HEK293 (cell line): Measurements from ENCODE around the gene JAML.

Experiments
- CTCF ChIA-PET: fragments of 350-600 bp; formaldehyde crosslinking; extraction: SDS; loops from one replicate; lab custom pipeline; 2021; ENCODE audit warnings: antibody characterized with exemption; lab: Yijun Ruan, JAX
- POLR2A ChIA-PET: fragments of 300-600 bp; formaldehyde crosslinking; extraction: SDS; loops from one replicate; lab custom pipeline; 2020; ENCODE audit warnings: antibody characterized with exemption, inconsistent platforms; lab: Yijun Ruan, JAX
- H3K27ac ChIP-seq: fragments of 200-500 bp; sonication (Bioruptor generic); 2 replicates; pipeline ENCODE4 v1.5.1; 2014; ENCODE audit warnings: low read depth, low read length, control low read depth, inconsistent platforms; ENCODE audit errors: extremely low read depth
- H3K36me3 ChIP-seq, 2 experiments: fragments of 200-500 bp in 1 of 2; sonication (Bioruptor generic) in 1 of 2; 1 replicate in 1 of 2; 2 replicates in 1 of 2; pipeline ENCODE4 v1.5.1; 2014 to 2017; ENCODE audit warnings: inconsistent platforms in 2 of 2, low read length in 2 of 2; ENCODE audit not compliant: control insufficient read depth in 2 of 2, insufficient read depth in 1 of 2
- H3K4me1 ChIP-seq: fragments of 200-500 bp; sonication (Bioruptor generic); 2 replicates; pipeline ENCODE4 v1.5.1; 2014; ENCODE audit warnings: mild to moderate bottlenecking, low read length, inconsistent platforms; ENCODE audit not compliant: control insufficient read depth, insufficient read depth
- H3K4me3 ChIP-seq: 2 replicates; pipeline ENCODE4 v1.5.1; 2011; ENCODE audit warnings: low read depth, mild to moderate bottlenecking, control low read depth, low read length, moderate library complexity
- H3K9me3 ChIP-seq: fragments of 200-500 bp; sonication (Bioruptor generic); 2 replicates; pipeline ENCODE4 v1.5.1; 2014; ENCODE audit warnings: low read depth, low read length, inconsistent platforms; ENCODE audit not compliant: control insufficient read depth, insufficient read depth
- AEBP2 ChIP-seq: fragments of 450-650 bp; formaldehyde crosslinking; IDR thresholded peaks from 2 replicates; pipeline ENCODE4 v1.5.1; 2016; ENCODE audit warnings: missing biosample characterization, missing genetic modification characterization, borderline replicate concordance
- KLF9 ChIP-seq: fragments of 450-650 bp; formaldehyde crosslinking; IDR thresholded peaks from 2 replicates; pipeline ENCODE4 v1.5.1; 2016; ENCODE audit warnings: missing biosample characterization, missing genetic modification characterization, low read depth
- OVOL3 ChIP-seq: fragments of 450-650 bp; formaldehyde crosslinking; IDR thresholded peaks from 2 replicates; pipeline ENCODE4 v1.5.1; 2016; ENCODE audit warnings: missing biosample characterization, missing genetic modification characterization
- ZNF146 ChIP-seq: fragments of 450-650 bp; formaldehyde crosslinking; IDR thresholded peaks from 2 replicates; pipeline ENCODE4 v1.5.1; 2016; ENCODE audit warnings: missing biosample characterization, missing genetic modification characterization
- ZNF19 ChIP-seq: fragments of 450-650 bp; formaldehyde crosslinking; IDR thresholded peaks from 2 replicates; pipeline ENCODE4; 2016; ENCODE audit warnings: missing biosample characterization, missing genetic modification characterization, low read depth
- ZNF2 ChIP-seq: fragments of 450-650 bp; formaldehyde crosslinking; IDR thresholded peaks from 2 replicates; pipeline ENCODE4 v1.5.1; 2016; ENCODE audit warnings: missing biosample characterization, missing genetic modification characterization
- ZNF211 ChIP-seq: fragments of 450-650 bp; formaldehyde crosslinking; IDR thresholded peaks from 2 replicates; pipeline ENCODE4 v1.5.1; 2016; ENCODE audit warnings: low read depth, missing biosample characterization, missing genetic modification characterization
- ZNF510 ChIP-seq: fragments of 450-650 bp; formaldehyde crosslinking; IDR thresholded peaks from 2 replicates; pipeline ENCODE4 v1.5.1; 2018; ENCODE audit warnings: mild to moderate bottlenecking, missing genetic modification characterization, missing biosample characterization; ENCODE audit not compliant: insufficient replicate concordance
- ZNF530 ChIP-seq: fragments of 450-650 bp; formaldehyde crosslinking; IDR thresholded peaks from 2 replicates; pipeline ENCODE4 v1.5.1; 2016; ENCODE audit warnings: low read depth, missing biosample characterization, missing genetic modification characterization
- ZNF548 ChIP-seq: fragments of 450-650 bp; formaldehyde crosslinking; IDR thresholded peaks from 2 replicates; pipeline ENCODE4 v1.5.1; 2016; ENCODE audit warnings: missing biosample characterization, missing genetic modification characterization
- ZNF596 ChIP-seq: fragments of 450-650 bp; IDR thresholded peaks from 2 replicates; pipeline ENCODE4 v1.5.0; 2018; ENCODE audit warnings: missing biosample characterization, mild to moderate bottlenecking, missing genetic modification characterization, moderate library complexity
- ZNF621 ChIP-seq: fragments of 450-650 bp; formaldehyde crosslinking; IDR thresholded peaks from 2 replicates; pipeline ENCODE4 v1.5.1; 2017; ENCODE audit warnings: missing biosample characterization, missing genetic modification characterization
- ZNF639 ChIP-seq: fragments of 450-650 bp; formaldehyde crosslinking; IDR thresholded peaks from 2 replicates; pipeline ENCODE4 v1.5.1; 2016; ENCODE audit warnings: missing biosample characterization, missing genetic modification characterization
- ZNF658 ChIP-seq: fragments of 450-650 bp; formaldehyde crosslinking; IDR thresholded peaks from 2 replicates; pipeline ENCODE4; 2016; ENCODE audit warnings: missing biosample characterization, missing genetic modification characterization
- ZNF777 ChIP-seq: fragments of 450-650 bp; formaldehyde crosslinking; IDR thresholded peaks from 2 replicates; pipeline ENCODE4 v1.5.1; 2017; ENCODE audit warnings: missing biosample characterization, missing genetic modification characterization, borderline replicate concordance
- ZNF843 ChIP-seq: fragments of 450-650 bp; formaldehyde crosslinking; IDR thresholded peaks from 2 replicates; pipeline ENCODE4 v1.5.1; 2016; ENCODE audit warnings: missing biosample characterization, missing genetic modification characterization
- ZSCAN30 ChIP-seq: fragments of 450-650 bp; IDR thresholded peaks from 2 replicates; pipeline ENCODE4 v1.5.1; 2018; ENCODE audit warnings: missing biosample characterization, mild to moderate bottlenecking, missing genetic modification characterization, moderate library complexity

JAML gene

GRCh38 chr11:118202599-118203422 is 22.0 kb downstream of the JAML start (continued):
- TF ChIP-seq ZNF548 (tag by site-specific recombination) (no peak), OVOL3 (tag by site-specific recombination) (no peak)

GRCh38 chr11:118201966-118202365 is 22.8 kb downstream of the JAML start:
- no peaks in the 10 kb centered on the region for H3K9me3 ChIP-seq
- POLR2A ChIA-PET: no interaction called here
- CTCF ChIA-PET: interaction anchor here (0.6 kb wide), 1 partner anchor 102 kb away, joined by 3 read pairs; no protein-coding TSS in a partner anchor
- H3K36me3 ChIP-seq: no peaks in the 10 kb centered on the region
- H3K4me3 ChIP-seq: no peak overlapping the region
- H3K4me1 ChIP-seq: no peaks in the 10 kb centered on the region
- H3K27ac ChIP-seq: no peak overlapping the region
- no peak for TF ChIP-seq ZNF621
- no peak for TF ChIP-seq ZNF777
- TF ChIP-seq ZNF19 (tag by site-specific recombination): no peak
- TF ChIP-seq ZSCAN30 (tag by site-specific recombination): no peak
- no peak for TF ChIP-seq ZNF2 (tag by site-specific recombination)

- no peak overlapping the region for H3K4me3 ChIP-seq
- H3K4me1 ChIP-seq: no peaks in the 10 kb centered on the region
- POLR2A ChIA-PET: no interaction called here
- TF ChIP-seq ZNF510 (tag by site-specific recombination) (no peak), OVOL3 (tag by site-specific recombination) (no peak), ZNF658 (no peak), ZNF639 (tag by site-specific recombination) (no peak), ZNF211 (no peak), KLF9 (tag by site-specific recombination) (no peak), ZNF530 (tag by site-specific recombination) (no peak), ZNF596 (tag by site-specific recombination) (no peak), ZNF146 (tag by site-specific recombination) (no peak), ZNF843 (no peak), AEBP2 (no peak)
- H3K36me3 ChIP-seq: no peaks in the 10 kb centered on the region
- H3K9me3 ChIP-seq: no peaks in the 10 kb centered on the region
- H3K27ac ChIP-seq: no peak overlapping the region
- CTCF ChIA-PET: interaction anchor here (0.6 to 3.3 kb wide), 2 partner anchors 151 to 1215 kb away, joined by 3 to 52 read pairs; no protein-coding TSS in a partner anchor
Observed at GRCh38 chr11:118200901-118201680, 23.7 kb downstream of the JAML start.
